Stimulated activated CD8-positive, alpha-beta memory T cell treated with anti-CD3 and anti-CD28 coated beads, Interleukin-12 subunit alpha, Interleukin-12 subunit beta, amount 100 ng/mL, for 1 hour (primary cell): ENCODE results near the gene MEGF6.

Source experiments
- DNase-seq: peaks from one replicate; pipeline ENCODE4 v3.0.0-alpha.2; 2020; ENCODE audit warnings: low read depth

The MEGF6 gene

DNA sequence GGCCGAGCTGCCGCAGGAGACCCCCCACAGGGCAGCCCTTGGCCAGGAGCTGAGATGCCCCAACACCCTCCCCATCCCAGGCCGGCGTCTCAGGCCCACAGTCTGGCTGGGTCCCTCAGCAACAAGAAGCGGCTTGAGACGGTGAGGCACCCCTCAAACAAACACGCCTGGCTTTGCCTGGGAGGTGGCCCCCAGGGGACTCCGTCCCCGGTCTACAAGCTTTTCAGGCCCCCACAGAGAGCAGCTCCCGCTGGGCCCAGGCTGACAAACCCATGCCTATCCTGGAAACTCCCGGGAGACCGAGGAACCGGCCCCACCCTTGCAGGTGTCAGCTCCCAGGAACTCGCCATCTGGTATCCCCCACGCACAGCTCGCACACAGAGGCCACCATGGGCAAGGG lies 89.9 kb downstream of the MEGF6 start:
- DNase-seq: no peak

DNA sequence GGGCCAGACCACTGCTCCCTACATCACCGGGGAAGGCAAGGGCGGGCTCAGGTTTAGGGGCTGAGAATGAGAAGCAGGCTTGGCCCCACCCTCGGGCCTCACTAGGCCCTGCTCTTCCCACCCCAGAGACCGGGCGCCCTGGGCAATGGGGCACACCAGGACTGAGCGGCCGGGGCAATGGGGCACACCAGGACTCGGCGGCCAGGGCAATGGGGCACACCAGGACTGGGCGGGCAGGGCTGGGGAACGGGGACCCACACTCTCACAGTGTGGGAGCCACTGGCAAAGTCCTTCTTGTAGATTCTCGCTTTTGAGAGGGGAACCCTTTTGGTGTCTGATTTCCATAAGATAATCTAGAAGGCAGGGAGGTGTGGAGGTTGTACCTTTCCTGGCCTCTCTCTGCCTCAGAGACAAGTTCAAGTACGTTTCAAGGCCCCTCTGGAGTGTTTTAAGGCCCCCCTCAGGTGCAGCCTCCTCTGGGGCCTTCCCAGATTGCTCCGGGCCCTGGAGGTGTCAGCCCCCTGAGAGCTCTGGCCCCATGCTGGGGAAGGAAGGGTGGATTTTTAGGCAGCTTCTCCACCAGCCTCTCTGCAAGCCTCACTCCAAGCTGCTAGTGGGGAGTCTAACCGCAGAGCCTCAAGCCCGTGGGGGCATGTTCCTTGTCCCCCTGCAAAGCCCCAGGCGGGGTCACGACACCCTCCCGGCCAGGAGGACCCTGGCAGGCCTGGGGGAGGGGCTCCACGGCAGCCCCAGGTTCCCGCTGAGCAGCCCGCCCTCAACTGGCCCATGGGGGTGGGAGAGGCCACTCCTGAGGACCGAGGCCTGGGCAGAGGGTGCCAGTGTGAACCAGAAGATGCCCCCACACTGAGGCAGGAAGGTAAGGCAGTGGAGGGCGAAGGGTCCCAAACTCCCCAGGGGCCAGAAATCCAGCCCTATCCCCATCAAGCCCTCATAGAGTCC lies 90.6 kb downstream of the MEGF6 start:
- no peak for DNase-seq

GRCh38 chr1:3519301-3519885 lies 91.9 kb downstream of the MEGF6 start:
- DNase-seq: no peak

DNA sequence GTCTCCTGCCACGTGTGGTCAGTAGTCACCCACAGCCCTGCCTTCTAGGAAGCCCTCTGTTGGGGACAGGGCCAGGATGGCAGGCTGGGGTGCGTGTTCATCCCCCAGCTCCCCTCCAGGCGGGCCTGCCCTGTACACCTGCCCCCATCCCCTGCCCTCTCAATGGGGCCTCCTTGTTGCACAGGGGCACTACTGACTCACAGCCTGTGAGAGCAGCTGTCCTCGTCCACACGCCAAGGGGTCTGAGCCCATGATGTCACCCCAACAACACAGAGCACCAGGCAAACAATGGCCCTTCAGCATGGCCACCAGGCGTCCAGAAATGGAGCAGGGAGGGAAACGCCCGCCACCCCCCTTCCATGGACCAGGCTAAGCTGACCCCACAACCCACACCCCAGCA lies 92.6 kb downstream of the MEGF6 start:
- DNase-seq: no peak

DNA sequence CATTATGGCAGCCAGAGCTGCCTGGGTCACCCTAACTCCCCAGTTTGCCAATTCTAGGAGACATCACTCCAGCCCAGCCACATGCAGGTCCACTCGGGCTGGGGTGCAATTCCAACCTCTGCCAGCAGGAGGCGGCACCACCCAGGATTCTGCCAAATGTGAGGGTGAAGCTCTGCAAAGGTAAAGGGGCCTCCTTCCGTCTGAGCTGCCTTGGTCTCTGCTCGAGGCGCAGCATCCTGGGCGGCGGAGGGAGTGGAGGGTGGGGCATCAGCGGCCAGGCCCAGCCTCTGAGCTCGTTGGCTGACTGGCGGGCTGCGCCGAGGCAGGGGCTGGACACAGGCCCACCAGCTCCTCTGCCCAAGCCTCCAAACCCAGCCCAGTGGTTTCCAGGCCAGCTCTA lies 93.1 kb downstream of the MEGF6 start:
- DNase-seq: no peak

DNA sequence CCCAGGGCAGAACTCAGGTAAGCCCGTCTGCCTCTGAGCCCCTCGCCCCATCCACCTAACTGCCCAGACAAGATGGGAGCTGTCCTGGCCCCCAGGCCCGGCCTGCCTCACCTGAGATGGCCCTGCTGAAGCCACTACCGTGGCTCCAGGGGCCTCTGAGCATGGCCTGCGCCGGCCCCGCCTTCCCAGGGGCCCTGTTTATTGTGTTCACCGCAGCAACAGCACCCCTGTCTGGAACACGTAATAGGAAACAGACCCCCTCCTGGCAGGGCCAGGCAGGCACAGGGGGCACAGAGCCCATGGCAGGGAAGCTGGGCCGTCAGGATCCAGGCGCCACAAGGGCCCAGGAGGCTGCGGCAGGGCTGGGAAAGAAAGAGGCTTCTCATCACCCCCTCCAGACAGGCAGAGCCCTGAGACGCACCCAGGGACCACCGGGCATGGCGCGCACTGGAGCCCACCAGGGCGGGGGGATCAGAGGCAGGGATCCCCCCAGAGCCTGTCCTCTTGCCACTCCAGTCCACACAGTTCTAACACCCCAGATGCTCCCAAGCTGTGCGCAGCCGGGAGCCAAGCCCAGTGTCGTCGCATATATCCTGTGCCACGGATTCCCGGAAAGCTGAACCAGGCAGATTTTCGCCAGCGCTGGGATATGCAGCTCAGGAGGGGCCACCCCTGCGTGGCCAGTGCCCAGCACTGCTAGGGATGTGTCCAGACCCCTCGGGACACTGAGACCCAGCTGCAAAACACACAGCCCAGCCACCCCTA lies 94.2 kb downstream of the MEGF6 start:
- no peak for DNase-seq

GRCh38 chr1:3516481-3516869 lies 94.8 kb downstream of the MEGF6 start:
- DNase-seq: no peak

DNA sequence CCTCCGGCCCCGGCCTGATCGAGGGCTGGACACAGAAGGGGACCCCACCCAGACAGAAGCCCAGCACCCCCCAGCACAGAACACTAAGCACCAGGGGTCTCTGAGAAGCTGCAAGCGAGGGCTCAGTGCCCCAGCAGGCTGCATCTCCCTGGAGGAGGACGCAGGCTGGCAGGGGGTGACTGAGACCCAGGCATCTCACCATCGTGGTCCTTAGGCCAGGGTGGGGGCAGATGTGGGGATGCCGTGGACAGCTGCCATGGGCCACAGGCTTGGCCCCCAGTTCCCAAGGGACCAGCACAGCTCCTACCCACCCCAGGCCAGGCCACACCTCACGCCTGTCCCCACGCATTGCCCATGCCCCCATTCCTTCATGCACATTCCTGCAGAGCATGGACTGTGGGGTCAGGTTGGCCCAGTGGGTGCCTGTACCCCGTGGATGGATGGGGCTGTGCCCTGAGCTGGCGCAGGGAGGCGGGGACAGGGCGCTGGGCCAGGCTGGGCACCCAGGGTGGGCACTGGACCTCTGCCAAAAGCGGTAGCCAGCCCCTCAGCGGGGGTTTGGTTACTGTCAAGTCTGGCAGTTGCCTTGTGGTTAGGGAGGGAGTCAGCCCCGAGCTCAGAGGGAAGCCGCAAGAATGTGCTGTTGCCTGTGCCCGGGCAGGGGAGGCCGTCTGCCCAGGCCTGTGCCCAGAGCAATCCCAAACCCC lies 95.4 kb downstream of the MEGF6 start:
- DNase-seq: no peak

- no peak for DNase-seq
Measured at GRCh38 chr1:3515272-3515671, 96.0 kb downstream of the MEGF6 start.

GRCh38 chr1:3514404-3514803 lies 96.9 kb downstream of the MEGF6 start:
- DNase-seq: no peak

GRCh38 chr1:3511856-3512255 lies 99.5 kb downstream of the MEGF6 start:
- DNase-seq: no peak

DNA sequence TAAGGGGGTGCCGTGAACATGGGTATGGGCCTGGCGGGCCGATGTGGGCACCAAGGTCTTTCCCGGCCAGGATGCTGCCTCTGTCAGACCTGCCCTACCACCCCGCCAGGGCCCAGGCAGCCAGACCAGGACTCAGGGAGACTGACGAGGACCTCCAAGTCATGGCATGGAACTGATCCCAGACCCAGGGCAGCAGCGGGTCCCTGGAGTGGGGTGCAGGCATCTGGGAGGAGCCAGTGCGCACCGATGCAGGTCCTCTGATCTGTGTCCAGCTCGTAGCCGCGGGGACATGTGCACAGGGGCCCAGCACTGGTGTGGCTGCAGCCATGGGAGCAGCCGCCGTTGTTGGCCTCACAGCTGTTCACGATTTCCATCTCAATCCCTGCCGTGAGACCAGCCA lies 100.0 kb downstream of the MEGF6 start:
- no peak for DNase-seq

DNA sequence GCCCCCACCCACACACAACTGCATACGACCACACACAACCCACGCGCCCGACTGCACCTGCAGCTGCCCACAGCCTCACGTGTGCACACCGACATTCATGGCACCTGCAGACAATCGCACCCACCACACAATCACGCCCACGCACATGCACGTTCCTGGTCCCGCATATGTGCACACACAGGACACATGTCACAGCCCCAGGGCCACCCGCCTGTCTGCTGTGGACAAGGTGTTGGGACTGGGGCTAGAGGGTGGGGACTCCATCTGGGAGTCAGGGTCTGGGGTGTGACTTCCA lies 100.4 kb downstream of the MEGF6 start:
- no peak for DNase-seq

- no peak for DNase-seq
Measured at GRCh38 chr1:3510136-3510955, 101.0 kb downstream of the MEGF6 start.

DNA sequence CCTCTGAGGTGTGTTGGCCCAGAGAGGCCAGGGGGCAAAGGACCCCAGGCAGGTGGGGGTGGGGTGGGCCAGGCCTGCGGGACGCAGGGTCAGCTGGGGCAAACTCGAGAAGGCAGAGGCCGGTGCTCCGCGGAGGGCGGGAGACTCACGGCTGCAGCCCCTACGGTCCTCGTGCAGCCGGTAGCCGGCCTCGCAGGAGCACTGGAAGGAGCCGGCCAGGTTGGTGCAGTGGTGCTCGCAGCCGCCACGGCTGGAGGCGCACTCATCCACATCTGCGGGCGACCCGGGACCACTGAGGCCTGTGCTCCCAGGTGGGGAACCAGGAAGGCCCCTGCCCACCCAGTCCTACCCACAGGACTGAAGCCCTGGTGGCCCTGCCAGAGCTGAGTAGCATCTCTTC lies 101.6 kb downstream of the MEGF6 start:
- no peak for DNase-seq

GRCh38 chr1:3508757-3509415 lies 102.4 kb downstream of the MEGF6 start:
- DNase-seq: no peak

GRCh38 chr1:3507636-3508275 lies 103.6 kb downstream of the MEGF6 start:
- no peak for DNase-seq

- no peak for DNase-seq
Measured at GRCh38 chr1:3506943-3507342, 104.4 kb downstream of the MEGF6 start.

- DNase-seq: no peak
Measured at GRCh38 chr1:3506041-3506440, 105.3 kb downstream of the MEGF6 start.

GRCh38 chr1:3505161-3505560 lies 106.1 kb downstream of the MEGF6 start:
- DNase-seq: no peak

GRCh38 chr1:3504822-3505153 lies 106.5 kb downstream of the MEGF6 start:
- no peak for DNase-seq
